Endothelial cell of umbilical vein (primary cell): ENCODE data around the gene MMP21. TPM values are rescaled to one million over a fixed set of nuclear protein-coding genes. Genes with fewer than 3 reads are reported as not detected.

Source experiments
- BruUV-seq: library from RNA; stranded (reverse); fragments of 400-500 nt; replicated peaks from 2 replicates; lab custom pipeline; 2021; lab: Mats Ljungman, UMichigan
- CTCF ChIA-PET: fragments of 300-600, 350-600 bp; sonication (Branson Sonifier 250); formaldehyde crosslinking; loops from one replicate; lab custom pipeline; 2021; ENCODE audit warnings: antibody characterized with exemption, inconsistent platforms; lab: Charles Lee
- POLR2A ChIA-PET: fragments of 300-600, 350-600 bp; sonication (Branson Sonifier 250); formaldehyde crosslinking; loops from one replicate; lab custom pipeline; 2021; ENCODE audit warnings: antibody characterized with exemption, inconsistent platforms; lab: Charles Lee
- DNase-seq: peaks from one replicate; pipeline ENCODE4 v3.0.0-alpha.2; 2011; ENCODE audit warnings: low read depth, low spot score
- FAIRE-seq: peaks from 2 replicates; lab custom pipeline; 2011; peaks lifted over from hg19 to GRCh38; lab: Jason Lieb, UNC
- H2AFZ ChIP-seq: 2 replicates; pipeline ENCODE4 v1.6.0; 2012; ENCODE audit warnings: low read depth, low read length, control low read depth, inconsistent platforms
- H3K27ac ChIP-seq: 2 replicates; pipeline ENCODE4 v1.5.1; 2011; ENCODE audit warnings: low read depth, mild to moderate bottlenecking, control low read depth, low read length, moderate library complexity; ENCODE audit not compliant: insufficient read depth
- H3K27me3 ChIP-seq, 2 experiments: 2 replicates each; pipeline versions ENCODE4 v1.6.0 to v1.6.1; 2011; ENCODE audit warnings: low read length in 2 of 2, mixed read lengths in 1 of 2; ENCODE audit not compliant: control insufficient read depth in 2 of 2, insufficient read depth in 2 of 2
- H3K36me3 ChIP-seq, 2 experiments: 2 replicates in 1 of 2; 3 replicates in 1 of 2; pipeline ENCODE4 v1.5.1; 2011; ENCODE audit warnings: low read length in 2 of 2, mild to moderate bottlenecking in 1 of 2, moderate library complexity in 1 of 2; ENCODE audit not compliant: control insufficient read depth in 2 of 2, insufficient read depth in 2 of 2; ENCODE audit errors: extremely low read depth in 1 of 2
- H3K4me1 ChIP-seq: 3 replicates; pipeline ENCODE4 v1.5.1; 2011; ENCODE audit warnings: mild to moderate bottlenecking, low read length; ENCODE audit not compliant: control insufficient read depth, insufficient read depth; ENCODE audit errors: extremely low read depth
- H3K4me2 ChIP-seq: 2 replicates; pipeline ENCODE4 v1.6.1; 2011; ENCODE audit warnings: low read length, control low read depth, mixed read lengths; ENCODE audit not compliant: insufficient read depth
- H3K4me3 ChIP-seq, 3 experiments: fragments of 200-600 bp in 1 of 3; sonication (generic), shearing (Covaris generic) in 1 of 3; replicated peaks in 1 of 3; 2 replicates each; pipeline ENCODE4 v1.5.1; 2011 to 2016; ENCODE audit warnings: control low read depth in 3 of 3, low read length in 3 of 3, mild to moderate bottlenecking in 2 of 3, inconsistent platforms in 1 of 3, low read depth in 1 of 3, moderate library complexity in 1 of 3; ENCODE audit not compliant: insufficient read depth in 1 of 3
- H3K79me2 ChIP-seq: 2 replicates; pipeline ENCODE4 v1.6.0; 2012; ENCODE audit warnings: low read length, inconsistent platforms; ENCODE audit not compliant: control insufficient read depth, insufficient read depth
- H3K9ac ChIP-seq: replicated peaks from 2 replicates; pipeline ENCODE3; 2011; ENCODE audit warnings: low read length, control low read depth; ENCODE audit not compliant: insufficient read depth; ENCODE audit errors: extremely low read depth
- H3K9me1 ChIP-seq: replicated peaks from 3 replicates; pipeline ENCODE4 v1.6.0; 2011; ENCODE audit warnings: mild to moderate bottlenecking, low read length; ENCODE audit not compliant: control insufficient read depth, insufficient read depth; ENCODE audit errors: extremely low read depth
- H3K9me3 ChIP-seq: replicated peaks from 2 replicates; pipeline ENCODE4 v1.5.1; 2012; ENCODE audit warnings: low read length, inconsistent platforms; ENCODE audit not compliant: control insufficient read depth, insufficient read depth
- H4K20me1 ChIP-seq: replicated peaks from 2 replicates; pipeline ENCODE3; 2011; ENCODE audit warnings: mild to moderate bottlenecking, low read length; ENCODE audit not compliant: control insufficient read depth, insufficient read depth; ENCODE audit errors: extremely low read depth
- EZH2 ChIP-seq: IDR thresholded peaks from 2 replicates; pipeline ENCODE4 v1.6.1; 2012; ENCODE audit warnings: borderline replicate concordance, low read depth, mild to moderate bottlenecking, moderate library complexity, low read length, inconsistent platforms; ENCODE audit not compliant: severe bottlenecking
- FOS ChIP-seq: IDR thresholded peaks from 2 replicates; pipeline ENCODE4 v1.6.1; 2011; ENCODE audit warnings: mild to moderate bottlenecking, low read length, moderate library complexity, borderline replicate concordance; ENCODE audit not compliant: insufficient read depth
- GATA2 ChIP-seq: IDR thresholded peaks from 2 replicates; pipeline ENCODE4 v1.7.0; 2011; ENCODE audit warnings: low read depth, mild to moderate bottlenecking, moderate library complexity, mixed read lengths, low read length; ENCODE audit not compliant: insufficient read length, insufficient read depth
- JUN ChIP-seq: IDR thresholded peaks from 2 replicates; pipeline ENCODE4 v1.6.1; 2011; ENCODE audit warnings: borderline replicate concordance, low read depth; ENCODE audit not compliant: insufficient read length, insufficient read depth
- MAX ChIP-seq: IDR thresholded peaks from 2 replicates; pipeline ENCODE4 v1.6.1; 2011; ENCODE audit not compliant: insufficient read depth, insufficient read length
- MYC ChIP-seq: IDR thresholded peaks from one replicate; pipeline ENCODE4 v1.6.1; 2011; ENCODE audit warnings: mild to moderate bottlenecking, low read depth, low read length
- POLR2A ChIP-seq: IDR thresholded peaks from 2 replicates; pipeline ENCODE4 v1.6.1; 2012; ENCODE audit warnings: low read depth, mild to moderate bottlenecking, control low read depth, low read length
- POLR2AphosphoS5 ChIP-seq: IDR thresholded peaks from 2 replicates; pipeline ENCODE4 v1.6.1; 2012; ENCODE audit warnings: low read depth, mild to moderate bottlenecking, control low read depth, low read length, moderate library complexity; ENCODE audit not compliant: insufficient read depth
- dilution Hi-C: fragments of 300-500 bp; cut with MboI; formaldehyde crosslinking; loops from one replicate; pipeline ENCODE4 v1.15.0; 2019; ENCODE audit warnings: low sequenced_read_pairs; ENCODE audit not compliant: extremely low pct_ligation_motif_present
- intact Hi-C: fragments of 100-400 bp; cut with micrococcal nuclease; formaldehyde crosslinking; loops from one replicate; pipeline ENCODE4 v1.10.0; 2022
- polyA plus RNA-seq, 4 experiments: library from polyadenylated mRNA; depleted of rRNA in 3 of 4; stranded (reverse) in 3 of 4; unstranded in 1 of 4; fragments of >200 nt; gene quantifications; 2 replicates each; pipeline versions ENCODE4 v1.2.1 to v1.2.3, GENCODE V29; 2011 to 2012; ENCODE audit warnings: missing spikeins in 1 of 4
- total RNA-seq: library from RNA; stranded (reverse); gene quantifications from 2 replicates; pipeline ENCODE4 v1.2.3, GENCODE V29; 2021
- TF ChIP-seq, protein P1 (sequence below), 2 donors: IDR thresholded peaks; 1 replicate in 1 of 2; 2 replicates in 1 of 2; pipeline ENCODE4 v1.5.1; 2011; ENCODE audit warnings: low read length in 2 of 2, mild to moderate bottlenecking in 2 of 2, moderate library complexity in 2 of 2, control low read depth in 1 of 2, inconsistent platforms in 1 of 2, low read depth in 1 of 2; ENCODE audit not compliant: insufficient read depth in 1 of 2; ENCODE audit errors: extremely low read depth in 1 of 2

MMP21 gene
- total and polyA plus RNA-seq, 2 donors (not counting 3 experiments of a cell fraction or from before 2014, with no cell fraction given) = 0.06 TPM; not detected in 1

GRCh38 chr10:125801574-125801973 lies 26.0 kb upstream of the MMP21 start:
- dilution Hi-C loops = no loop called here
- Histone ChIP-seq H3K36me3 (peaks cover 3 to 6% of the 10 kb centered on the region in 2 experiments), H3K9me3 (no peaks in the 10 kb centered on the region), H3K27me3 (no peaks in the 10 kb centered on the region), H3K4me3 (no peak overlapping the region), H2AFZ (no peak overlapping the region), H3K4me1 (no peaks in the 10 kb centered on the region), H3K9ac (no peak overlapping the region), H3K79me2 (no peaks in the 10 kb centered on the region), H4K20me1 (no peaks in the 10 kb centered on the region), H3K9me1 (no peaks in the 10 kb centered on the region), H3K4me2 (no peak overlapping the region), H3K27ac (no peak overlapping the region)
- intact Hi-C loops = no loop called here
- CTCF ChIA-PET = no interaction called here
- no peak for FAIRE-seq
- TF ChIP-seq JUN (no peak), EZH2 (no peak), POLR2AphosphoS5 (no peak), FOS (no peak), MAX (no peak), MYC (no peak), GATA2 (no peak), POLR2A (no peak)
- TF ChIP-seq, protein P1, sequence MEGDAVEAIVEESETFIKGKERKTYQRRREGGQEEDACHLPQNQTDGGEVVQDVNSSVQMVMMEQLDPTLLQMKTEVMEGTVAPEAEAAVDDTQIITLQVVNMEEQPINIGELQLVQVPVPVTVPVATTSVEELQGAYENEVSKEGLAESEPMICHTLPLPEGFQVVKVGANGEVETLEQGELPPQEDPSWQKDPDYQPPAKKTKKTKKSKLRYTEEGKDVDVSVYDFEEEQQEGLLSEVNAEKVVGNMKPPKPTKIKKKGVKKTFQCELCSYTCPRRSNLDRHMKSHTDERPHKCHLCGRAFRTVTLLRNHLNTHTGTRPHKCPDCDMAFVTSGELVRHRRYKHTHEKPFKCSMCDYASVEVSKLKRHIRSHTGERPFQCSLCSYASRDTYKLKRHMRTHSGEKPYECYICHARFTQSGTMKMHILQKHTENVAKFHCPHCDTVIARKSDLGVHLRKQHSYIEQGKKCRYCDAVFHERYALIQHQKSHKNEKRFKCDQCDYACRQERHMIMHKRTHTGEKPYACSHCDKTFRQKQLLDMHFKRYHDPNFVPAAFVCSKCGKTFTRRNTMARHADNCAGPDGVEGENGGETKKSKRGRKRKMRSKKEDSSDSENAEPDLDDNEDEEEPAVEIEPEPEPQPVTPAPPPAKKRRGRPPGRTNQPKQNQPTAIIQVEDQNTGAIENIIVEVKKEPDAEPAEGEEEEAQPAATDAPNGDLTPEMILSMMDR (IDR thresholded peaks at IDR 0.05; ENCODE audit: extremely low read depth in 1 of 2, insufficient read depth in 1 of 2, low read depth in 1 of 2, low read length in 2 of 2) = no peak
- BruUV-seq = no TSS peak
- DNase-seq = no peak
- POLR2A ChIA-PET = no interaction called here
